Measurements from ENCODE around the gene CNTN5.

The CNTN5 gene

DNA sequence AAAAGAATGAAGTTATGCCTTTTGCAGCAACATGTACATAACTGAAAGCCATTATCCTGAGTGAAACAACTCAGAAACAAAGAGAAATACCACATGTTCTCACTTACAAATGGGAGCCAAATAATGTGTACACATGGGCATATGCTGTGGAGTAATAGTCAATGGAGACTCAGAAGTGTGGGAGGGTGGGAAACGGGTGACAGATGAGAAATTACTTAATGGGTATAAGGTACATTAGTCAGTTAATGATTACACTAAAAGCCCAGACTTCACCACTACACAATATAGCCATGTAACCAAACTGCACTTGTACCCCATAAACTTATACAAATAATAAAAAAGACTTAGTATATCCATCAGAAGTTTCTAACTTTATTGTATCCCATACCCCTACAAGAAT, 992.3 kb downstream of the CNTN5 start:
- DNase-seq (ENCODE audit: low read depth in 1 of 2, low spot score in 1 of 2), result no peak

DNA sequence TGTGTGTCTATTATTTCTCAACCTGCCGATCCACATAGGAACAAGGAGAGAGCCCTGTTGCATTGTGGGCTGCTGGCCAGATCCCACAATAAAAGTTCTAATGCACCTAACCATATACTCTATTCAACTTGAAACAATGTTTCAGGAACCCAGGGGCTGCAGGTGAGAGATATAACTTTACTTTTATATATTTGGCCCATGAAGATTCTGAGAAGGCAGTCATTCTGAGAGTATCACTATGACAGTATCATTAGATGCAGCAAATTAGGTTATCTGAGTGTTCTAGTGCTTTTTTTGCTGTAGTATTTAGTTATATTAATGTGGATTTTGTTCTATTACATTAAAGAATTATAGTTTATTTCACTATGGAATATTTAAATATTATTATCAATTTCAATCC, 1011.2 kb downstream of the CNTN5 start:
- DNase-seq (ENCODE audit: low read depth in 1 of 2, low spot score in 1 of 2), result no peak

DNA sequence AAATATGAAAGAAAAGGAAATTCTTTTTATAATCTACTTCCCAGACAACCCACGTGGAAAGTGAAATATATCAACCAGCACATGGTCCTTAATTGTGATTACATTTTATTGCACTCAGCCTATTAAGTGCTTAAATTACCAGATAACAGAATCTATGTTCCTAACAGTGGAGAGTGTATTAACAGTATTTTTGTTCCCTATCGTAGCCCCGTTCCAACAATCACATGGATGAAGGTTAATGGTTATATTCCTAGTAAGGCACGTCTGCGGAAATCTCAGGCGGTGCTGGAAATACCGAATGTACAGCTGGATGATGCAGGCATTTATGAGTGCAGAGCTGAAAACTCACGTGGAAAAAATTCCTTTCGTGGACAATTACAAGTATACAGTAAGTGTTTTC, 1040.3 kb downstream of the CNTN5 start:
- DNase-seq (ENCODE audit: low read depth in 1 of 2, low spot score in 1 of 2), result no peak

DNA sequence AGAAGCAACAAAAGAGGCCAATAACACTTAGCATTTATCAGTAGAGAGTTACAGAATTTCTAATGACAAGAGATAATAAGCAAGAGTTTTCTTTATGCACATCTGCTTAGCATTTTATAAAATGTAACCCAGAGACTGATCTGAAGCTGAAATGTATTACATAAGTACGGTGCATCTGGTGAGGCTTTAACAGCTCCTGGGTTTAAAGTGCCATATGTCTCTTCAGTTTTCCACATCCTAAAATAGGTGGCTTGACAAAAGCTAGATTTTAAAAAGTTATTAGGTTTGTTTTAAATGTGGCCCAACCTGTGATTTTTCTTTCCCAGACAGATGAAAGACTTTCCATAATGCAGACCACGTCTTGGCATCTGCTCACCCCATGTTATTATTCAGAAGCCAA, 1045.7 kb downstream of the CNTN5 start:
- no peak for DNase-seq (ENCODE audit: low read depth in 1 of 2, low spot score in 1 of 2)

DNA sequence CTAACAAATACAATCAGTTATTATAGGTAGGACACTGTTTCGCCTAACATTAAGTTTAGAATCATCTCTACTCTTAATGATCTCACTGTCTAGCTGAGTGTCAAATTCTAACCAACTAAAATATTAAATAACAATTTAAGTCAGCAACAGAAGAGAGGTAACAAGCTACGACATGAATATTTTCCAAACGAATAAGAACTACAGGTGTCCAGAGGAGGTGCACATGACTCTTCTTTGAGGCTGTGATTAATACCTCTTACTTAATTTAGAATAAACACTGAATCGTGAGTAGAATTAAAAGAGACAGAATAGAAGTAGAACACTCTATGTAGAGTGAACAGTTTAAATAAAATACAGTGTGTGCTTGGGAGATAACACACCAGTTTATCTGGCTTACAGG, 1047.4 kb downstream of the CNTN5 start:
- no peak for DNase-seq (ENCODE audit: low read depth in 1 of 2, low spot score in 1 of 2)

DNA sequence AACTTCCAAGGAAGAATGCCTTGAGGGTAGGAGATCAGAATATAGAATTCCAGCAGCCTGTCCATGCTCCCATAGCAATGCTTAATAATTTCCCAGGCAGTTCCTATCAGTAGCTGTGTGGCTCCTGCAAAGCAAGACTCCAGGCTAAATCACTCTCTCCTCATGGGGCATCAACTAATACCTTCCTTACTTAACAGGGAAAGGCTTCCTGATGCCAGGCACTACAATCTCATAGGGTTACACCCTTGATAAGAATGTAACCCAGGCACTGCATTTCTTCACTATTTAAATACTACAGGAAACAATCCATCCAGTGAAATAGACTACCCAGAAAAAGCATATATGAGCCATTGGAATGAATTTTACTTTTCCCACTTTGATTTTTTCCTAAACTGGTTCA, 1051.4 kb downstream of the CNTN5 start:
- DNase-seq (ENCODE audit: low read depth in 1 of 2, low spot score in 1 of 2), result no peak

DNA sequence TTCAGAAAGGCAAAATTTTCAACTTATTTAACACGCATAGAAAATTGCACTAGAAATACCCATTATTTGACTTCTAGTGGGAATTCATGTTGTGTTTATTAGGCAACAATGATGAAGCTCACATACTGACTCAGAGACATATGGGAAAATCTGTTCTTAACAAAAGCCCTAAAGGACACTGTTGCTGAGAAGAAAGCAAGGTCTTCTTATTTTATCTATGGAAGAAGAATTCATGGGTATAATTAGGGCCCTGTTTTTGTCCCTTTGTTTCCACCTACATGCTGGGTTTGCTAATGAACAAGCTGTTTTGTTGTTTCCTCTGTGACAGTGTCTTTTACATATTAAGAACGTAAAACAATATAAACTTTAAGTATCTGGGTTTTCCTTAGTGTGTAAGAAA, 1059.6 kb downstream of the CNTN5 start:
- no peak for DNase-seq (ENCODE audit: low read depth in 1 of 2, low spot score in 1 of 2)

DNA sequence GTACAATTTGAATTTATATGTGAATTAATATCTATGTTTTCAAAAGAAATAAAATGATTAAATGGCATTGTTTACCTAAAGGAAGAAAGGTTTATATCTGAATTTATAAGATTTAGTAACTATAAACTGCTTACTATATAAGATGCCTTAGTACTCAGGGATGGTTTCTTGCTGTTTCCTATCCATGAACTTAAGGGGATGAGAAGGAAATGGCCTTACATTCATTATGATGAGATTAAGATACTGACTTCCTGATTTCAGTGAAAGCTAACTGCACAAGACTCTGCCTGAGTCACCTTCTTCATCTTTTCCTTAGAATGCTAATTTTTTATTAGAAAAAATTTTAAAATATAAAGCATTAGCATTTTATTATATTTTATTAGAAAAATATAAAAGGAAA, 1060.1 kb downstream of the CNTN5 start:
- no peak for DNase-seq (ENCODE audit: low read depth in 1 of 2, low spot score in 1 of 2)

DNA sequence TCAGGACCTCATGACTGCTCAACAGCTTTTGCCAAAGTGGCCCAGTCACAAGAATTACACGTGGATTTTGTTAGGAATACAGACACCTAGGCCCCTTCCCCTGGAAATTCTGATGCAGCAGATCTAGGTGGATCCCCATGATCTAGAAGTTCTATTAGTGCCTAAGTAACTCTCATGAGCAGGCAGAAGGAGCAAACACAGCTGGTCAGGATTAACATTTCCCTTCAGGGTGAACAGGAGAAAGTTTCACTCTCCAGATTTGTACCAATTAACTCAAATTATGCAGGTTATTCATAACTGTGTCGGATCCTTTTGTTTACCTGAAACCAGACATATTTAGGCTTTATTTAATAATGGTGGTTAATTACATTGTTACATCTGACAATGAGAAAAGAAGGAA, 1072.9 kb downstream of the CNTN5 start:
- DNase-seq (ENCODE audit: low read depth in 1 of 2, low spot score in 1 of 2), result no peak

DNA sequence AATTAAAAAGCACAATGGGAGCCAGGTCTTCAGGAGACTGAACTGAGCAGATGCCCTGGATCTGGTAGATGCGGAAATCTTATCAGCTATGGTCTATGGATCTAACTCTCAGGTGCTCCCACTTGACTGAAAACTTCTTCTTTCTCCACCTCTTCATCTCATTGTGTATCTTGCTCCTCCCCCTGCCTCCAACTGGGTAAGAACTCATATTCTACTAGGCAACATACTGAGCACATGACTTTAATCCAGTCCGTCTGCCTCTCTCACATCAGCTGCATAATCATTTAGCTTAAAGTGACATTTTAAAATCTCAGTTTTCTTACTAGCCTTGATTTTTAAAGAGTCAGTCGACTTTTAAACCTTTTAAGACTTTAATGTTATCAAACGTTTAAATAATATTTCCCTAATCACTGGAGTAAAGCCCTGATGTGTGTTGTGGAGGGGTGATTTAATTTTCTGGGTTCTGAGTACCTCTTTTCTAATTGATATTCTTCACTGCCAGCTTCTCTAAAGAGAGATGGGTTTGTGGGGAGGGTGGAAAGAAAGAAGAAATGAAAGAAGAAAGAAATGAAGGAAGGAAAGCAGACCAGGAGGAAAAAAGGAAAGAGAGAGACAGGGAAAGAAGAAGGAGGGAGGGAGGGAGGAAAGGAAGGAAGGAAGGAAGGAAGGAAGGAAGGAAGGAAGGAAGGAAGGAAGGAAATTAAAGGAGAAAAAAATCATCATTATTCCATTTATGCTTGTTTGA, 1073.5 kb downstream of the CNTN5 start:
- no peak for DNase-seq (ENCODE audit: low read depth in 1 of 2, low spot score in 1 of 2)

DNA sequence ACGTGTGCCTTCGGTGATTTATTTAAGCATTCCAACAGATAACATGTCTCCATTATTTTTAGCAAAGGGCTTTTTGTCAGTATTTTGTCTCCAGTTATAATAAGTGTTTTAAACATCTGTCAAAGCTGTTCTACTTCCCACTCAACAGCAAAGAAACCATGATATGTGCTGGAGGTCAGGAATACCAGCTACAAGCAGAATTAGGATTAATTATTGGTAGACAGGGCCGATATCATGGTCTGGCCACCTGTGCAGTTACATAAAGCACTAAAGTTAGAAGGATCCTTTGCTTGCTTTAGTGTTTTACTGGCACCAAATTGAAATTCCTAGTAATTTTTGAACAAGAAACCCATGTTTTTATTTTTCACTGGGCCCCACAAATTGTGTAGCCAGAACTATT, 1075.1 kb downstream of the CNTN5 start:
- DNase-seq (ENCODE audit: low read depth in 1 of 2, low spot score in 1 of 2), result no peak

DNA sequence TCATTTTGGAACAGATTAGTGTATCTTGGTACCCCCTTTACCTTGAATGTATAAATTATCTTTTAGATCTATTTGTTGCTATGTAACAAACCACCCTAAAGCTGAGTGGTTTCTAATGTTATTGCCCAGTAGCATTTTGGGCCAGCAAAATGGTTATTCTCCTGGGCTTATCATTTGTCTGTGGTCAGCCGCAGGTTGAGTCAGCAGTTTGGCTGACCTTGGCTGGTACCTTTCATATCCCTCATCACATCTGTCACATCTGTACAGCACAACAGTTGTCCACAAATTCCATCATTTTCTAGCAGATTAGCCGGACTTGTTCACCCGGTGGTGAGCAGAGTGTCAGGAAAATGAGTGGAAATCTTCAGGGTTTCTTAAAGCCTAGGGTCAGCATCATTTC, 1077.8 kb downstream of the CNTN5 start:
- DNase-seq (ENCODE audit: low read depth in 1 of 2, low spot score in 1 of 2), result no peak

DNA sequence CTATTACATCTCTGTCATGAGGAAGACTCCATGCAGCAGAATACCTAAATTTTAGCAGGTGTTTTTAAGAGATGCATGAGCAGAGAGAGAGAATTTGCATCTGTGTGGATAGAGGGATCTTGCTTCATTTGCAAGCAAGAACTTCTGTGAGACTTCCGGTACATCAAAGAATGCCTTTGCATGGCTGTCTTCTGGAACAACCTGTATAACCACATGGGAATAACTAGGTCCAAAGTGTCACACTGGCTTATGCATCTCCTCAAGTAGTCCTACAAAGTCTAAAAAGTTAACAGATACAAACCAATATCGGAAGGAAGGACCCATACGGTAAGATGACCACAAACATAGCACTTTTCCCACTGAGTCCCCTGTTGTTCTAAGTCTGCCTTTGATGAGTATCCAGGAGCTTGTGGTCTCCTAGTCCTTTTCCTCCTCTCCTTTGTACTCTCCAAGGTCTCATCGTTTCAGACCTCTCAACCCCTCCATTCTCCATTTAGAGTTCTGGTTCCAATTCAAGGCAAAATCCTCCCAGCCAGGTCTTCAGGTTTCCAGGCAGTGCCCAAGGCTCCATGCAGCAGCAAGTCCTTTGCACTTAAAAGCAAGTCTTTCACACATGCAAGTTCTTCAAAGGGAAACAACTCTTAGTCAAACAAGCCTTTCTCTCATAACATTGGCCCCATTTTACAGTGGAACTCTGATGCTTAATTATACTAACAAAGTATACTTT, 1084.7 kb downstream of the CNTN5 start:
- no peak for DNase-seq (ENCODE audit: low read depth in 1 of 2, low spot score in 1 of 2)

DNA sequence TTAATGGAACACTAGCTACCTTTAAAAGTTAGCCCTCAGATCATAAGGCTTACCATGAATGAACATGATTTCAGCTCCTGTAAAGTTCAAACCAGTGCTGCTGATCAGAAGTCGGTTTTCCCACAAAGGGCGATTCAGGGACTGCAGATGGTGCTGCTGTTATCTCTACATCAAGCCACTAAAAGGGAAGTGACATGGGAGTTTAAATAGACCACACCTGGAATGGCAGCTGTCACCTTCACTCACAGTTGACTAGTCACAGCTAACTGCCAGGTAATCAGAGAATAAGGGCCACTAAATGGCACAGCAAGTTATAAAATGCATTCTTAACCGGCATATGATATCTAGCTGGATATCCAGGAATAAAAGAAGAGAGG, 1085.2 kb downstream of the CNTN5 start:
- no peak for DNase-seq (ENCODE audit: low read depth in 1 of 2, low spot score in 1 of 2)

DNA sequence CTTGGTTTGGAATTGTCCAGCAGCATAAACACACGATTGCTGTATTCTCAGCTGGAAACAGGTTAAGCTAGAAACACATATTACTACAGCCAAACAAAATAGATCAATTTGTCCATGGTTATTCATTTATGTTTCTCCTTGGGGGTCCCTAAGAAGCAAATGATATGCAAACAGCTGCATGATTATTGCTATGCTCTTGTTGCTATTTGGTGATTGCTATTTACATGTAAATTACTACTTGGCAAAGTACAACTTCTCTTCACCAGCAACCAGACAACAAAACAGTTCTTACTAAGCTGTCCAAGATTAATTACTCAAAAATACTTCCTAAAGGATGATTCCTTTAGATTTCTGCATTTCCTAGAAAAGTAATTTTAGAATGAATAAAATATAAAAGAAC, 1098.4 kb downstream of the CNTN5 start:
- DNase-seq (ENCODE audit: low read depth in 1 of 2, low spot score in 1 of 2), result no peak

DNA sequence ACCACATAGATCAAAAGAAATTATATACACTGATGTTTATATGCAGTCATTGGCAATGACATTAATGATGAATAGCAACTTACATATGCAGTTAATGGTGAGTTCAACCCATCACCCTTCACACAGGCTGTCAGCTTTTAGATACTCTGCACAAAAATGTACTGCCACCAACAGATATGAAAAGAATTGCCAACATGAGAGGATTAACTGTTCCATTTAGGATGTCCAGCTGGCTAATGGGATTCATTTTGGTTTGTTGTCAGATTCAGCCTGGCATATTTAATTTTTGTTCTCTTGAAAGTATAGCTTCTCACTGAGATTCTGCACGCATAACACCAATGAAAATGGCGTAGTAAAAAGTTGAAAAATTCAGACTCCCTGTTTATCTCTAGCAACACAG, 1112.4 kb downstream of the CNTN5 start:
- DNase-seq (ENCODE audit: low read depth in 1 of 2, low spot score in 1 of 2), result no peak

DNA sequence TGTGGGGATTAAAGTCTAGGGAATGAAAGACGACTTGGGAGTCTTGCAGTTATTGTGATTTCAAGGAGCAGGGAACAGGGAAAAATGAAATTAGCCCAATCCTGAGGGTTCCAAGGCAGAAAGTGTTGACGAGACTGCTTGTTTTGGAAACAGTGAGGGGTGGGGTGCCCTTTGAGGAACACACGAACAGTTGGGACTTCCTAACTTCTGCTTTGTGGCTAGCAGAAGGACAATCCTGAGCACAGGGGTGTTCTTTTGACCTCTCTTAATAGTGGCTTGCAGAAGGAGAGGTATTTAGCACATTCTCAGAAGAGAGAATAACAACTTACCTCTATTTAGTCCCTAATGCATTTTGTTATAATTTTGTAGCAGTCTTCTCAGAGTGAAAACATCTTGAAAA, 1120.5 kb downstream of the CNTN5 start:
- no peak for DNase-seq (ENCODE audit: low read depth in 1 of 2, low spot score in 1 of 2)

DNA sequence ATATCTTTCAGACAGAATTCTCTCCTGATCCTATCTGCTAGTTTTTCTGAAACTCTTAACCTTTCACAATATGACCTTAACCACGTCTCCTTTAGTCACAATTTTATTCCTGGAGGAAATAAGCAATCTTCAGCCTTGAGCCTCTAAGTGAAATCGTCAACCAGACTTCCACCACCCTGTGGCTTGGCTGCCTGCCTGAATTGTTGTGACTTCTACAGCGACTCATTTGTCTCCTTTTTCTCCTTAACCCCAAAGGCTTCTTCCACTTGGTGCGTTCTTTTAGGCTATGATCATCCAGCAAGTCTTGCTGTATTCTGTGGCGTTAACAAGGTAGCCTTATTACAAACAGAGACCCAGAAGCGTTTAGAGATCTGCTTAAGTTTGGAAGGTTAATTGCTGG, 1131.2 kb downstream of the CNTN5 start:
- DNase-seq (ENCODE audit: low read depth in 1 of 2, low spot score in 1 of 2), result no peak

DNA sequence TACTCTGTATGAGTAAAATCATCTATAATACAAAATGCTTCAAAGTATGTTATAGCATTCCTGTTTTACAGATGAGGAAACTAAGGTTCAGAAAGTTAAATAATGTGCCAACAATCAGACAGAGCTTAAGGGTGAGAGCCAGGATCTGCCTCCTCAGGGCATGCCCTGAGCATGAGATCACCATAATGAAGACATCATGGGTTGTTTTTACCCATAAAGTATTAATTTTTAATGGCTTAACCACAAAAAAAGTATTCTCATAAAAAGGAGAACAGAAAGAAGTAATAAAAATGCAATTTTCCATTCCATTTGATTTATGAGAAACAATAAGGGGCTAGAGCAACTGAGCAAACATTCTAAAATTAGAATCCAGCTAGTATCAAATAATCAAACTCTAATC, 1132.0 kb downstream of the CNTN5 start:
- no peak for DNase-seq (ENCODE audit: low read depth in 1 of 2, low spot score in 1 of 2)

DNA sequence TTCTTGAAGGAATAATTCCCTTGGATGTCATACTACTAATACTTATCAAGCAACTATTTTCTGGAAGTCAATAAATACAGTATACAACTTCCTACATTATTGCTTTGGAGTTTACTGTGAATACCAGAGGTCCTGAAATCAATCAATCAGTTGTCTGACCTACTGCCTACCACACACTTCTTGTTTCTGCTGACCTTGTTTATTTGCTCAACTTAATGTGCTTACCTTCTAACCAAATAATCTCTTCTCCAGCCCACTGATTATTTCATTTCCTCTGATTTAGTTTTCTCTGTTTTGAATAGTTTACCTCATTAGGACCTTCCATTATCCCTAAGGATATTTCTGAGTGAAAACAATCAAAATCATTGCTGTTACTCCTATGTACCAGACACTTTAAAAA, 1142.7 kb downstream of the CNTN5 start:
- no peak for DNase-seq (ENCODE audit: low read depth in 1 of 2, low spot score in 1 of 2)

DNA sequence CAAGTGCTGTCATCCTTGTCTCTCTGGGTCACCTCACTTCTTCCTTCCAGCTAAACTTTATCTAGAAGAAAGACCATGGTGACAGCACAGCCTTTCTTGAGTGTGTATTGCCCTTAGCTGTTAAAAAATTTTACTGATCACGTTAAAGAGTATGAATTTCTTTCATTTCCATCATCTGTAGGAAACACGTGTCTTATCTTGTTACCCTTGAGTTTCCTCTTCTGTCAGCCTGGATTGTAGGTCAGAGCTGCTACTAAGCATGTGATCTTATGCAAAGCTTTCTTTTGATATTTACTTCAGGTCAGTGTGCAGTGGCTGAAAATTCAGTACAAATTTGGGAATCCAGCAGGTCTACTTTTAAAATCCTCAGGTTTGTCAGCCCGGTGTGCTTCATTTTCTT, 1154.1 kb downstream of the CNTN5 start:
- DNase-seq (ENCODE audit: low read depth in 1 of 2, low spot score in 1 of 2), result no peak

DNA sequence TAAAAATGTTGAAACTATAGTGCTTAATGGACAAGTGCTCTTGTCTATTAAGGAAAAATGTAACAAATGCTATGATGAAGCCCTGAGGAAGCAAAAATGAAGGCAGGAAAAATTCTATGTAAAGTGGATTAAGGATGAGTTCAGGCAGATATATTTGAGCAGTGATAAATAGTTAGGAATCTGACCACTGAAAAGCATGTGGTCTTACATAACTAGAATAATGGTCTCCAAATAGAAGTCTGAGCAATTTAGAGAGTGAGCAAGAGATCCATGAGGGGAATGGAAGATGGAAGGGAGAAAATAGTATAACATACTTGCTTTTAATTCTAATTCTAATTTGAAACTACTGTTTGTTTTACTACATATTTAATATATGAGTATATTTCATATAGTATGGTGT, 1155.7 kb downstream of the CNTN5 start:
- no peak for DNase-seq (ENCODE audit: low read depth in 1 of 2, low spot score in 1 of 2)

DNA sequence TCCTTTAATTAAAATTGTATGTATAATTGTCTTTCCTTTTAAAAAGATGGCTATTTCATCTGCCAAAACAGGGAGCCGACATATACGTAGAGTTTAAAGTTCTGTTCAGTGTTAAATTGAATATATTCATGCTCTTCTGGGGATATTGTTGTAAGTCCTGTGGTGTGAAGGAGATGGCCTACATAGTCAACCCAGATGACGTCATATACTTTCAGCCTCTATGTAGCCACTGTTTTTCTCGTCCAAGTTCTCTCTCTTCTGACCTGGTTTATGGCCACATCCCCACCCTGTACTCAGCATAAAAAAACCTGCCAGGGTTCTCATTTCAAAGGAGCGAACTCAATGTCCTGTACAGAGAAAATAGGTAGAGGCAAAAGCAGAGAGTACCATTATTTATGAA, 1156.9 kb downstream of the CNTN5 start:
- no peak for DNase-seq (ENCODE audit: low read depth in 1 of 2, low spot score in 1 of 2)

Measured in activated CD4-positive, alpha-beta T cell treated with anti-CD3 and anti-CD28 coated beads, Interleukin-2, amount 50 U/mL, for 24 hours (primary cell).